Caki2 (cell line): ENCODE results near the gene CNPY4. TPM values are rescaled to one million over a fixed set of nuclear protein-coding genes. Genes with fewer than 3 reads are reported as not detected.

Experiments used
- DNase-seq: peaks from one replicate; pipeline ENCODE4 v3.0.0-alpha.2; 2015; ENCODE audit warnings: low read depth
- in situ Hi-C: cut with HindIII; loops from 2 replicates; pipeline ENCODE4 v1.10.0; 2016; ENCODE audit warnings: low sequenced_read_pairs, low pct_unique_long_range_greater_than_20kb, mixed read lengths
- total RNA-seq: library from RNA; depleted of rRNA; stranded (reverse); fragments of >200 nt; shearing (Covaris generic); gene quantifications from 2 replicates; pipeline ENCODE4 v1.2.3, GENCODE V29; 2014; ENCODE audit warnings: low replicate concordance; rRNA removed

The CNPY4 gene
- 9.5 and 25.8 TPM in 2 replicates for total RNA-seq

- peak; percentile 89 for DNase-seq
- in situ Hi-C loops, result no loop called here
These were observed at the start of gene CNPY4, which contains the start of gene TAF6 for GRCh38 chr7:100119072-100119969. TSS of gene CNPY4 (plus strand) at chr7:100119634. CDS start at chr7:100119745, 111 bp downstream. TSS of gene TAF6 (minus strand) at chr7:100119358. CDS start at chr7:100114209, 5,149 bp downstream.

- in situ Hi-C loops, result no loop called here
- DNase-seq, result no peak
These were observed 49.4 kb upstream of the CNPY4 start for GRCh38 chr7:100069991-100070390.

- DNase-seq, result peak; percentile 38
- in situ Hi-C loops, result no loop called here
These were observed 48.3 kb upstream of the CNPY4 start for GRCh38 chr7:100071018-100071723.

- in situ Hi-C loops, result no loop called here
- DNase-seq, result no peak
These were observed 47.0 kb upstream of the CNPY4 start for GRCh38 chr7:100072462-100072861.

GRCh38 chr7:100074841-100075240, 44.6 kb upstream of the CNPY4 start:
- in situ Hi-C loops, result no loop called here

DNA sequence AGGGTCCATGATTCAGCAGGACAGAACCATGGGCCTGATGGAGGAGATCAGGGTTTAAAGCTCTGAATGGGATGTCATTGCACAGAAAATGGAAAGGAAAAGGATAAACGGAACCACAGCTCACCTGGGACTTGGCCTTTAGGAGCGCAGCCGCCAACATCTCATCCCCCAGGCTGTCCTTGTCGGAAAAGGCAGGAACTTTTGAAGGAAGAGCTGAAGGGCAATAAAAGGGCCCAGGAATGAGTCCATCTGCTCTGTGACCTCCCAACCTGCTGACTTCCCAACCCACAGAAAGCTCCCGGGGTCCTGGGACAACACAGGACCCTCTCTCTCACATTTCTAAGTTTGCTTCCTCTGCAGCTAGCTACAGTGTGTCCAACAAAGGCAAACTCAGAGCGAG, 44.0 kb upstream of the CNPY4 start:
- in situ Hi-C loops, result no loop called here
- no peak for DNase-seq

More at GRCh38 chr7:100074841-100075240, 44.6 kb upstream of the CNPY4 start:
- no peak for DNase-seq

- in situ Hi-C loops, result no loop called here
- DNase-seq, result no peak
These were observed 42.2 kb upstream of the CNPY4 start for GRCh38 chr7:100077205-100077604.

- DNase-seq, result no peak
- in situ Hi-C loops, result no loop called here
These were observed 40.3 kb upstream of the CNPY4 start for GRCh38 chr7:100079024-100079560.

- DNase-seq, result no peak
- in situ Hi-C loops, result no loop called here
These were observed 38.4 kb upstream of the CNPY4 start for GRCh38 chr7:100080907-100081534.

GRCh38 chr7:100081535-100082102, 37.8 kb upstream of the CNPY4 start, which contains the start of gene ZNF3:
TSS of gene ZNF3 (minus strand) at chr7:100081723. CDS start at chr7:100077357, 4,366 bp downstream.
- peak; percentile 99 for DNase-seq
- in situ Hi-C loops, result no loop called here

DNA sequence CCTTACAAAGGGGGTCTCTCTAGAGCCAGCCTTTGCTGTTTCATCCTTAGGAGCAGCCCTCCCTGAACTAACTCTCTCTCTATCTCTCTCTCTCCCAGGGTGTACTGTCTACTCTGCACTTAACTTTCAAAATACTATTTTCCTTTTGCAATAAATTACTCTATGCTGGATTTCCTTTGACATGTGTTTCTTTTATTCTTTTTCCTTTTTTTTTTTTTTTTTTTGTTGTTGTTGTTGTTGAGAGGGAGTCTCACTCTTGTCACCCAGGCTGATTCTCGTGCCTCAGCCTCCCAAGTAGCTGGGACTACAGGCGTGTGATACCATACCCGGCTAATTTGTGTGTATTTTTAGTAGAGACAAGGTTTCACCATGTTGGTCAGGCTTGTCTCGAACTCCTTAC, 36.5 kb upstream of the CNPY4 start:
- no peak for DNase-seq
- in situ Hi-C loops, result no loop called here

GRCh38 chr7:100085515-100085914, 33.9 kb upstream of the CNPY4 start:
- no peak for DNase-seq
- in situ Hi-C loops, result no loop called here

DNA sequence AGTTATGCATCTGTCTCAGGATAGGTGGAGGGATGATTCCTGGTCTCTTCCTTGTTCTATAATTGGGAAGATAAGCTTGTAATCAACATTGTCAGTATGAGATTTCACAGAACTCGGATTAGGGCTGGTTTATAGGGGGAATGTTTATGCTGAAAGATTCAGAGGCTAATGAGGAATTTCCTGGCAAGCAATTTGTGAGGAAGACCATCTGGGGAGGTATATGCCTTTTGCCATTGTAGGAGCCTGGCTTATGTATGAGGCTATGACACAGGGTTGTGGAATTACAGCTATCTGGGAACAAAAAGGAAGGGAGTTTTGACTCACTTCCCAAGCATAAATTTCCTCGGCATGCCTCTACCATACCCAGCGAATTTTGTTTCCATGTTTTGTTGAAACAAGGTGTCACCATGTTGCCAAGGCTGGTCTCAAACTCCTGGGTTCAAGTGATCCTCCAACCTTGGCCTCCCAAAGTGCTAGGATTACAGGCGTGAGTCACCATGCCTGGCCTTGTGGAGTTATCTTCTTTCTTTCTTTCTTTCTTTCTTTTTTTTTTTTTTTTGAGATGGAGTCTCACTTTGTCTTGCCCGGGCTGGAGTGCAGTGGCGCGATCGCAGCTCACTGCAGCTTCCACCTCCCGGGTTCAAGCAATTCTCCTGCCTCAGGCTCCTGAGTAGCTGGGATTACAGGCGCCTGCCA, 32.2 kb upstream of the CNPY4 start:
- in situ Hi-C loops, result no loop called here
- DNase-seq, result peak; percentile 34

- no peak for DNase-seq
- in situ Hi-C loops, result no loop called here
These were observed 31.3 kb upstream of the CNPY4 start for GRCh38 chr7:100088095-100088620.

- in situ Hi-C loops, result no loop called here
- DNase-seq, result peak; percentile 74
These were observed 30.6 kb upstream of the CNPY4 start, which contains the start of gene COPS6 for GRCh38 chr7:100088621-100089457. TSS of gene COPS6 (plus strand) at chr7:100088969. CDS start at chr7:100088991, 22 bp downstream.

DNA sequence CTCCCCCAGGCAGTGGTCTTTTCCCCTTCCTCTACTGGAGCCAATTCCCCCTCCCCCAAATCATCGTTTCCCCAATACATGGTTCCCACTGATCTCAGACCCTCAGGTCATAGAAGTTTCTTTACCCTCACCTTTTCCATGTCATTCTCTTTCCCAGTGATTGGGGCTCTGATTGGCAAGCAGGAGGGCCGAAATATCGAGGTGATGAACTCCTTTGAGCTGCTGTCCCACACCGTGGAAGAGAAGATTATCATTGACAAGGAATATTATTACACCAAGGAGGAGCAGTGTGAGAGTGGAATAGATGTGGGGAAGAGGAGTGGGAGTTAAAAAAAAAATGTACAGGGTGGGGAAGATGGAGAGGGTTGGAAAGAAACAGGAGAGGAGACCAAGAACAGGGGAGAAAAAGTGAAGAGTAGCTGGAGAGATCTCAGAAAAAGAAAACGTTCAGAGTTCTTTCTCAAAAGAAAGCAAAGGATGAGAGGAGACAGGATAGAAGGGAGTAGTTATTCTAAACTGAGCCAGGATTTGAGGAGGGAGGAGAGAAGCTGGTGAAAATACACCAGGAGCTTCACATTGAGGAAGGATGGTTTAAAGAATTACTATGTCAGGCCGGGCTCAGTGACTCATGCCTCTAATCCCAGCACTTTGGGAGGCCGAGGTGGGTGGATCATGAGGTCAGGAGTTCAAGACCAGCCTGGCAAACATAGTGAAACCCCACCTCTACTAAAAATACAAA, 29.8 kb upstream of the CNPY4 start:
- in situ Hi-C loops, result no loop called here
- DNase-seq, result no peak
